GM19240 (cell line): Measurements from ENCODE around the gene FDPS.
"Not testable (repeated sequence)": the region's sequence is repeated elsewhere in the genome, so short reads cannot be mapped to it uniquely, and the experiment has no call there.

Experiments used
- DNase-seq: peaks from one replicate; pipeline ENCODE4 v3.0.0; 2011; ENCODE audit warnings: low spot score; ENCODE audit not compliant: insufficient read length

FDPS gene

DNA sequence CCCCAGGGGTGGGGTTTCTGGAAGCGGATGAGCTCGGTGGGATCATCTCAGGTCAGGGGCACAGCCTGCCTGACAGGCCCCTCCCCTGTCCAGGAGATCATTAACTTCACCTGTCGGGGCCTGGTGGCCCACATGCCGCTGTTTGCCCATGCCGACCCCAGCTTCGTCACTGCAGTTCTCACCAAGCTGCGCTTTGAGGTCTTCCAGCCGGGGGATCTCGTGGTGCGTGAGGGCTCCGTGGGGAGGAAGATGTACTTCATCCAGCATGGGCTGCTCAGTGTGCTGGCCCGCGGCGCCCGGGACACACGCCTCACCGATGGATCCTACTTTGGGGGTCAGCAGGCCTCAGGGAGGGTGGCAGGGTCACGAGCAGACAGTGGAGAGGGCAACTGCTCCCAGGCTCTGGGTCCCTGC lies 23.0 kb upstream of the FDPS start:
- no peak for DNase-seq

DNA sequence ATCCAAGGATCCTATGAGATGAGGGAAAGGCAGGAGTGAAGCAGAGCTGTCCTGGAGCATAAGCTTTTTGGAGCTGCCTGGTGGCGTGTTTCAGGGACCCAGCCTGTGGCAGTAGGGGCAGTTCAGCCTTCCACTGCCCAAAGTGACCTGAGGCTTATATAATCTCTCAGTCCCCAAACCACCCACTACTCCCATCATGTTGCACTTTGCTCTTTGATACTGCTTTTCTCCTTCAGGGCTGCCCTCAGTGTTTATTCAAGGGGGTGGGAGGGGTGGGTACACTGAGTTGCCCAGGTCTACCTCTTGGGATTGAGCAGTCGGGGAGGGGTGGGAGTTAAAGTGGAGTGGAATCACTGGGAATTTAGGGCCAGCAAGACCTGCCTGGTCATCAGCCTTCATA lies 22.1 kb upstream of the FDPS start:
- DNase-seq, result no peak

DNA sequence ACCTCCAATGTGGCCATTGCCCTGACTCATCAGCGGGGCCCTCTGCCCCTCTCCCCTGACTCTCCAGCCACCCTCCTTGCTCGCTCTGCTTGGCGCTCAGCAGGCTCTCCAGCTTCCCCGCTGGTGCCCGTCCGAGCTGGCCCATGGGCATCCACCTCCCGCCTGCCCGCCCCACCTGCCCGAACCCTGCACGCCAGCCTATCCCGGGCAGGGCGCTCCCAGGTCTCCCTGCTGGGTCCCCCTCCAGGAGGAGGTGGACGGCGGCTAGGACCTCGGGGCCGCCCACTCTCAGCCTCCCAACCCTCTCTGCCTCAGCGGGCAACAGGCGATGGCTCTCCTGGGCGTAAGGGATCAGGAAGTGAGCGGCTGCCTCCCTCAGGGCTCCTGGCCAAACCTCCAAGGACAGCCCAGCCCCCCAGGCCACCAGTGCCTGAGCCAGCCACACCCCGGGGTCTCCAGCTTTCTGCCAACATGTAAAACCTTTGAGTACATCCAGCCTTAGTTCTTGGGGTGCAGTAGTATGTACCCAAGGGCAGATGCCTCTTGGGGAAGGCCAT lies 20.6 kb upstream of the FDPS start:
- DNase-seq, result no peak

DNA sequence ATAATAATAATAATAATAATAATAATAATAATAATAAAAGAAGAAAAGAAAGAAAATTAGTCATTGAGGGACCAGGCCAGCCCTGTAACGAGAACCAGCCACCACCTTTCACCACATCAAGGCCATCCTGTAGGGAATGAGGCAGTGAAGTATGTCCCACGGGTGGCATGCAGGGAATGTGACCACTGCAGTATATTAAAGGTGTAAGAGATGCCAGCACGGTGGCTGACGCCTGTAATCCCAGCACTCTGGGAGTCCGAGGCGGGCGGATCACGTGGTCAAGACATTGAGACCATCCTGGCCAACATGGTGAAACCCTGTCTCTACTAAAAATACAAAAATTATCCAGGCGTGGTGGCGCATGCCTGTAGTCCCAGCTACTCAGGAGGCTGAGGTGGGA lies 17.7 kb upstream of the FDPS start:
- DNase-seq, result not testable (repeated sequence)

DNA sequence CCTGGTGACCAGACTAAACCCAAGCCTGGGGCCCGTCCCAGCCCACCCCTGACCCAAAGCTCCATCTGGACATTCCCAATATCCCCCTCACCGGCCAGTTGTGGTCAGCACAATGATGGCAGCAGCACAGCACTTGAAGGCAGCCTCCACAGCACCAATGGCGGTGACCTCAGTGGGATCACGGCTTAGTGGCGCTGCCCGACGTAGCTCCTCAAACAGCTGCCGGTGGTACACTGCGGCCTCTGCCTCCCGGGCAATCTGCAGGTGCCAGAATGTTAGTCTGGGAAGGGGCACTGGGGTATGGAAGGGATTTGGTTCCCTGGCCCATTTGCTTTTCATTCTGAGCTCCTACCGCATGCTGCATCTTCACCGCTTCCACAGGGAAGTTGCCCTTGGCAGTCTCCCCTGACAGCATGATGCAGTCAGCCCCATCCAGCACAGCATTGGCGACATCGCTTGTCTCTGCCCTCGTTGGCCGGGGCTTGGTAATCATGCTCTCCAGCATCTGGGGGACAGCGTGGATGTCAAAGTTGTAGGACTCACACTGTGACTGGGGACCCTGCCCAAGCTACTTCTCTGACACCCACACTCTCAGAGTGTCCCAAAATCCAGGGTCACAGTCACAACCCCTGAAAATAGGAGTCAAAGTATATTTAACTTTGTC lies 15.4 kb upstream of the FDPS start:
- DNase-seq, result no peak

DNA sequence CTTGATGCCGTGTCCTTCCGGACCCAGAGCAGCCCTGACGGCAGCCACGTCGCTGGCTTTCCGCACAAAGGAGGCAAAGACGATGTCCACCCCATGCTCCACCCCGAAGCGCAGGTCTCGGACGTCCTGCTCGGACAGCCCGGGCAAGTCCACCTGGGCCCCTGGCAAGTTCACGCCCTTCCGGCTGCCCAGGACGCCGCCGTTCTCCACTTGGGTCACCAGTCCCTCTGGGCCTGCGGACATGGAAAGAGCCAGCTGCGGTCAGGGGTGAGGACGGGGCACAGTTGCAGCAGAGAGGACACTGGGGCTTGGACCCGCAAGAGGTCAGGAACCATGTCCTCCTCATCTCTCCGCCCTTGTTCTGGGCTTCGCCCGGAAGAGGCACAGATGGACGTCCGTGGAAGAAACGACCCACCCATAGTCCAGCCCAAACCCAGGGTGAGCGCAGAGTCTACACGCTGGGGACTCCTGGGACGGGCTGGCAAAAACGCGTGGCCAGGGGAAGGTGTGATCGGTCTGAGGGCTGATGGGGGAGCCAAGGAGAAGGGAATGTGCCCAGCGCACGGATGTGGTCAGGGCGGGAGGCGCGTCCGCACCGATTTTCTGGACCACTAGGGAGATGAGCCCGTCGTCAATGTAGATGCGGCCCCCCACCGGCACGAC lies 14.0 kb upstream of the FDPS start:
- DNase-seq, result no peak

DNA sequence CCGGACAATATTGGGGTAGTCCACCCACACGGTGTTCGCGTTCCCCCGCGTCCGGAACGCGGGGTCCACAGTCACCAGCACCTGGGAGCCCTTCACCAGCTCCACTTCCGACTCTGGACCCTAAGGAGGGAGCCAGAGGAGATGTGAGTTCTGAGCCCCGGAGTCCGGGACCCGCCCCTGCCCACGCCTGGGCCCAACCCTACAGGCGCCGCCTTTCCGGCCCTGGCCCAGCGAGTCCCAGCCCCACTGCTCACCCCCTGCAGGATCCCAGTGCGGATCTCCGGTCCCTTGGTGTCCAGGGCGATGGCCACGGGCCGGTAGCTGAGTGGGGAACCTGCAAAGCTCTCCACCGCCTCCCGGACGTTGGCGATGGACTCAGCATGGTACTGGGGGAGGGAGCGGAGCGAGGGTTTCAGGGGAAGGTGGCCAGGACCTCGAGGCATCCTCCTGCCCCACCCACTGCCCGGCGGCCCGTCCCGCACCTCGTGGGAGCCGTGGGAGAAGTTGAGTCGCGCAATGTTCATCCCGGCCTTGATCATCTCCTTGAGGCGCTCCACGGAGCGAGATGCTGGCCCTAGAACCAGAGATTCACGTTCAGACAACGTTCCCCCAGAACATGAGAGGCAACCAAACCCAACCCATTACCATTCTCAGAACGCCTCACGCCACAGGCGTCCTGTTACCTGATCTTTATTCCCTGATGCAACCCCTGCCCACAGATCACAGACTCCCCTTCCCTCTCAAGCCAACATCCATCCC lies 13.3 kb upstream of the FDPS start:
- DNase-seq, result no peak

DNA sequence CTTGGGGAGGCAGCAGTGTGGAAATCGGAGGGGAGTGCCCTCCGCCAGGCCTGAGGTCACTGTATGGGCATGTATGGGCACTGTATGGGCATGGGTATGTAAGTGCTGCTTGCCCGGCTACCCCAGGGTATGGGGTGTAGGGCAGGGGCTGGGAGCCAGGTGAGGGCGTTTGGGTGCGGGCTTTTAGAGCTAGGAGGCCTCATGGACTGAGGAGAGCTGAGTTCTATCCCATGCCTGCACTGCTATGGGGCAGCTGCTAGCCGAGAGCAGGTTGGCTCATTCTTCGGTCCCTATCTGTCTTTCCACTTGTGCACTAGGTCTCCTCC lies 12.8 kb upstream of the FDPS start:
- DNase-seq, result no peak

DNA sequence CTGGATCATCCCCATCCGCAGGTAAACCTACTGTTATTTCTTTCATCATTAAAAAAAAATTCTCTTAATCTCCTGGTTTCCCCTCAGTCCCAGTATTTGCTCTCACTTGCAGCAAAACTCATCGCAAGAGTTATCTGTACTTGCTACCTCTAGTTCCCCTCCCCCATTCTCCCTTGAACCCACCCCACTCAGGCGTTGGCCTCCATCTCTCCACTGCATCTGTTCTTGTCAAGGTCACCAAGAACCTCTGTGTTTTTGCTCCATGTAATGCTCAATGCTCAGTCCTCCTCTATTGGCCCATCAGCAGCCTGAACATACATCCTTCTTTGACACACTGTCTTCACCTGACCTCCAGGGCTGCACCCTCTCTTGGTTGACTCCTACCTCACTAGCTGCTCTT lies 12.0 kb upstream of the FDPS start:
- no peak for DNase-seq

DNA sequence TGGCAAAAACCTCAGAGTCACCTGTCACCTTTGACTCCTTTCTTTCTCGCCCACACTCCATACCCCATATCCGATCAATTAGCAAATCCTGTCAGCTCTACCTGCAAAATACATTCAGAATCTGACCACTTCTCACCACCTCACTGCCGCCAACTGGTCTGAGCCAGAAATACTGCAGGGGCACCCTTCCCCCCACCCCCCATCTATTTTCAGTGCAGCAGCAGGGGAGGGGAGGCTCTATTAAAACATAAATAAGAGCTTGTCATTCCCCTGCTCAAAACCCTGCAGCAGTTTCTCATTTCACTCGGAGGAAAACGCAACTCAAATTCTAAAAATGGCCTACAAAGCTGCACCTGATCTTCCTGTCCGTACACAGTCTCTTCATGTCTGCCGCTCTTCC lies 11.3 kb upstream of the FDPS start:
- no peak for DNase-seq

DNA sequence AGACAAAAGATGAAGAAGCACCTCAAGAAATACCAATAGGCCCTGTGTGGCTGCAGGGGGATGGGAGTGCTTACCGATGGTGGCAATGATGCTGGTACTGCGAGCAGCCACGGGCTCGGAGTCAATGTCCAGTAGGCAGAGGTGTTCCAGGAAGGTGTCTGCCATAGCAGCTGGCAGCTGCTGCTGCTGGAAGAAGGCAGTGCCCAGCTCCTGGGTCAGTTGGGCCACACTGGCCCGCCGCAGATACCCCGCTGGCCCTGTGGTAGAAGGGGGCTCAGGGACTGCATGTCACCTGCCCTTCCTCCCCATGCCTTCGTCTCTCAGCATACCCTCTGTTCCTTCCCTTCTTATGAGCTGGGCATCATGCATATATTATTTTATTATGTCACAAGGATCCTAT lies 8.6 kb upstream of the FDPS start:
- no peak for DNase-seq

DNA sequence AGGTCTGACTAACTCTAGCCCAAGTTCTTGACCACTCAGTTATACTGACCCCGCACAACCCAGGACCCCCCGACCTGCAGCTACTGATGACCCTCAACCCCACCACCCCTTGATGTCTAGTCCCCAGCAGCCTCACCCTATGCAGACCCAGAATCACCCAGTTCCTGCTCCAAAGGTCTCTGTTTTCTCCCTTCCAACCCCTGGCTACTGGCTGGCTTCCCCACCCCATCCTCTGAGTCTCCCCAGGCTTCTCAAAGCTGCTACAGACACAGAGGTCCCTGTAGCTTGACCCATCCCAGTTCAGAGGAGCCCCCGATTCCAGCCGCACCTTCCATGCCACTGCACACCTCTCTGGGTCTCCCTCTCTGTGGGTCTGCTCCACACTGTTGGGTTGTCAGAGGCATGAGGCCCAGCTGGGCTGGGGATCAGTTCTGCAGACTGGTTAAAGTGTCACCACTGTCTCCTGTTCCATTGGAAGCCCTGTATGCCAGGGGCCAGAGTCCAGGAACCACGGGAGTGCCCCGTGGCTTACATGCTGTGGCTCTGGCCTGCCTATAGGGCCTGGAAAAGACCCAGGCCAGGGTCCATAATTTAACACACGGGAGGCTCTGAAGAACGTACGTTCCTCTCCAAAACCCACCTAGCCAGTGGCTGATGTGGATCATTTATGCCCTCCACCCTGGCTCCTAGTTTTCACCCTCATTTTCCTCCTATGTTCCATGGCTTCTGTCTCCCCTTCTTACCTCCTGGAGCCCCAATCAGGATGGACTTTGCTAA lies 7.9 kb upstream of the FDPS start:
- no peak for DNase-seq

DNA sequence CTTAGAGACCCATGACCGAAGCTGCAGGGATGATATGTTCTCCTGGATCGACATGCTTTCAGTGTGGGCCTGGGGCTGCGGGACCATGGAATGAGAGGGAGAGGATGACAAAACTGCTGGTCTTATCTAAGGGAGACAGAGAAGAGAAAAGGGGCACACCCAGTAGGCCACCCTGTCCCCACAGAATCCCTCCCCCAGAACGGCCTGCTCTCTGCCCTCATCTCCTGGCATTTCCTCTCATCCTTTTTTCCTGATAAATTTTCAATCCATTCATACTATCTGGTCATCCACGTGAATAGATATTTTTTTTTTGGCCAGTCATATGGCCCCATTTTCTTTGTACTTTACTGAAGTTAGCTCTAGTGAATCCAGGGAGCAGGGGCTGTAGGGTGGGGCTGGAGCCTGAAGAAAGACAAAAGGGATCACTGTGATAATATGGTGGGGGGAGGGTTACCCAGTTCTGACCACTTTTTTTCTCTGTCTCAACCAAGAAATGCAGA lies 7.3 kb upstream of the FDPS start, which contains the start of gene PKLR:
TSS of gene PKLR (minus strand) at position 97 of the 500 bp plus-strand sequence. CDS start at position 54, 43 bp downstream.
- DNase-seq, result no peak

DNA sequence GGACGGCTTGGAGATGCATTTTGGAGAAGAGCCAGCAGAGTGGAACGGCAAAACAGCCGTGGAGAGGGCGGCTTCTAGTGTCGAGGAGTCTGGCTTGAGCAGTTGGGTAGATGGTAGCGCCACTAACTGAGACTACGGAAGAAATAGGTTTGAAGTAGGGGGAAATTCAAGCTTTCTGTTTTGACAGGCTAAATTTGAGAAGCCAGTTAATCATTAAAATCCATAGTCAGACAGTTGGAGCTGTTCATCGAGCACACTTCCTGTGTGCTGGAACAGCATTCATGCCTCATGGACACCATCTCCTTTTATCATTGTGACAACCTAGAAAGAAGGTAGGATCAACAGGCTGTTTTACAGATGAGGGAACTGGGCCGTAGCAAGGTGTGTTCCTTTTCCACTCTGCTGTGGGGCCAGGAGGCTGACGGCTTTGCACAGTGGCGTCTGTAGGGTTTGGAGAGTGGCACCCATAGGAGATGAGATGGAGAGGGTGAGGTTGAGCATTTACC lies 4.1 kb upstream of the FDPS start:
- DNase-seq, result no peak

DNA sequence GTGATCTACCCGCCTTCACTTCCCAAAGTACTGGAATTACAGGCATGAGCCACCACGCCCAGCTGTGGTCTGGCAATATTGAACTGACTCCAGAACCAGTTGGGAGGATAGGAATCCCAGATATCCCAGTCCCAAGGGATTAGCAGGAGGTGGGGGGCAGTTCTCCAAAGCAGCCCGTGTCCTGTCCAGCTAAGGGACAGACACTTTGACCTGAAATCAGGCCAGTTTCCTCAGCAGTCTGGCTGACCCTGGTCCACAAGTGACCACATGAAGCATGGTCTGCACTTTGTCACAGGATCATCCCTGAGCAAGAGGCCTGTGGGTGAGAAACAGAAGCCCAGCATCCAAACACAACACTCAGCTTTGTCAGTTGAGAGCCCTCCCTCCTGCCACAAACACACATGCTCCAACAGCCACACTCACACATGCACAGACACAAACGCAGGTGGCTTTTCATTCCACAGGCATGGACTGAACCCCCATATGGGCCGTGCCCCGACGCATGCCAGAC lies 2.7 kb upstream of the FDPS start:
- no peak for DNase-seq

DNA sequence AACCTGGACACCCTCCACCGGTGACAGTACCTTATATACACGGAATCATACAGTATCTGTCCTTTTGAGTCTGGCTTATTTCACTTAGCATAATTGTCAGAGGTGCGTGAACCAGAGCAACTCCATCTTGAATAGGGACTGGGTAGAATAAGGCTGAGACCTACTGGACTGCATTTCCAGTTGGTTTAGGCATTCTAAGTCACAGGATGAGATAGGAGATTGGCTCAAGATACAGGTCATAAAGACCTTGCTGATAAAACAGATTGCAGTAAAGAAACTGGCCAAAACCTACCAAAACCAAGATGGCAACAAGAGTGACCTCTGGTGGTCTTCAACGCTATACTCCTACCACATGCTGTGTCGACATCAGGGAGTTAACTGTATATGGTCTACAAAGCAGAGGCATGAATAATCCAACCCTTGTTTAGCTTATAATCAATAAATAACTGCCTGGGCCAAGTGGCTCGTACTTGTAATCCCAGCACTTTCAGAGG lies 1.4 kb upstream of the FDPS start:
- DNase-seq, result no peak

DNA sequence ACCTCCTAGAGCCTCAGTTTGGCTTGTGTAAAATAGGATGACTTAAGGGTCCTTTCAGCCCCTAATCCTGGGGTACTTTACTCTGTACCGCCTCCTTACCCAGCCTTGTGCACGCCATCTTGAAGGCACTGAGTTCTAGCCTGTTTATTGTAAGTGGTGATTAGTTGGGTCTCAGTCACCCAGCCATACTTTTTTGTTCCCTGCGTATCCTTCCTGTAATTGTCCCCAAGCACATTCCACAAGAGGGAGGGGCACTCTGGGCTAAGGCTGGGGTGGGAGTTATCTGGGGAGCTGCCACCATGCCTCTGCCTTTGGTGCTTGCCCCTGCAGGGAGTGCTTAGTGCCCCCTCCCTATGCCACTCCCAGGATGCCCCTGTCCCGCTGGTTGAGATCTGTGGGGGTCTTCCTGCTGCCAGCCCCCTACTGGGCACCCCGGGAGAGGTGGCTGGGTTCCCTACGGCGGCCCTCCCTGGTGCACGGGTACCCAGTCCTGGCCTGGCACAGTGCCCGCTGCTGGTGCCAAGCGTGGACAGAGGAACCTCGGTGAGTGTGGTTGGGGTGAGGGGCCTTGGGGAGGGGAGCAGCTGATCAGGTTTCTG lies 856 bp downstream of the FDPS start:
- DNase-seq, result no peak

DNA sequence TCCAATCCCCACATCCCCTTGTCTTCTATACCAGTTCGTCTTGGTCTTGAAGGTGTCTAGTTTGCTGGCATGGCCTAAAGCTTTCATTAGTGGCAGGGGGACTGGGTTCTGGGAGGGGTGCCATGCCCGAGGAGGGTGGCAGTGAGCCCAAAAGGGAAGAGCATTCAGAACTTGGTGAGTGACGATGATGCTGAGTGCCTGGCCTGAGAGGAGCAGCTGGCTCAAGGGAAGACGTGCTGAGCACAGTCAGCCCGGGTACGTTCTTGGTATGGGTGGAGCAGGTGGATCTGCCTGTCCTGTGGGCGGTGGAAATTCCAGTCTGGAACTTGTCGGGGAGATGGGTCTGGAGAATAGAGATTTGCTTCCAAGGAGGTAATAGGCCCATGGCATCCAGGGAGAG lies 4.6 kb downstream of the FDPS start:
- DNase-seq, result no peak

DNA sequence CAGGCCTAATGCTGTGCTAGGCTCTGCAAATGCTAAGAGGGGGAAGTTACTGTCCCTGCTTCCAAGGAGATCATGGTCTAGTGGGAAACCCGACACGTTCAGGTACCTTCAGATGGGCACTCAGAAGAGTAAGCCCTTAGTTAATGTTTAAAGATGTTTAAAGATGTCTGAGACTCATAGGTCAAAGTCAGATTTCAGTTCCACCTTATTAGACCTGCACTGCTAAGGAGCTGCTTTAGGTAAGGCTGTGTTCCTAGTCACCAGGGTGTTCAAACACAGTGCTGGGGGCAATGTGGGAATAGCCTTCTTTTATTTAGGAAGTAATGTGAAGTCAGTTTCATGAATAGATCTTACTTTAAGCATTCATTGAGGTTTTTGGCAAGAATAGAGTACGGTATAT lies 8.3 kb downstream of the FDPS start:
- DNase-seq, result no peak

DNA sequence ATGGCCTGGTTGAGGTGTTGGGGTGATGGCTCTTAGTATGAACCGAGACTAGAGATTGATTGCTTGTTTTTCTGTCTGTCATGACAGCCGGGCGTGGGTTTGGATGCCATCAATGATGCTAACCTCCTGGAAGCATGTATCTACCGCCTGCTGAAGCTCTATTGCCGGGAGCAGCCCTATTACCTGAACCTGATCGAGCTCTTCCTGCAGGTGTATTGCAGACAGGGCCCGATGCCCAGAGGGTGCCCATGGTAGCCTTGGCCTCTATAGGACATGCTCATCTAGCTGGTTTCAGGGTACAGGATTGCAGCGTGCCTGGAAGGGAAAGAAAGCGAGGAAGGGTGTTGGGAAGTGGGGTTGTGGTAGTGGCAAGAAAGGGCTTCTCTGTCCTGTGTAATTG lies 9.4 kb downstream of the FDPS start:
- DNase-seq, result no peak
